HG03469 (cell line): ENCODE results near the gene CYP4F2.
"Not testable (repeated sequence)": the region's sequence is repeated elsewhere in the genome, so short reads cannot be mapped to it uniquely, and the experiment has no call there.

Experiments used
- ATAC-seq: cut with Tn5 transposase; IDR thresholded peaks from one replicate; pipeline ENCODE4 v1.9.1; 2021; ENCODE audit warnings: mild to moderate bottlenecking, moderate library complexity, moderate number of reproducible peaks; ENCODE audit not compliant: unreplicated experiment

CYP4F2 gene

DNA sequence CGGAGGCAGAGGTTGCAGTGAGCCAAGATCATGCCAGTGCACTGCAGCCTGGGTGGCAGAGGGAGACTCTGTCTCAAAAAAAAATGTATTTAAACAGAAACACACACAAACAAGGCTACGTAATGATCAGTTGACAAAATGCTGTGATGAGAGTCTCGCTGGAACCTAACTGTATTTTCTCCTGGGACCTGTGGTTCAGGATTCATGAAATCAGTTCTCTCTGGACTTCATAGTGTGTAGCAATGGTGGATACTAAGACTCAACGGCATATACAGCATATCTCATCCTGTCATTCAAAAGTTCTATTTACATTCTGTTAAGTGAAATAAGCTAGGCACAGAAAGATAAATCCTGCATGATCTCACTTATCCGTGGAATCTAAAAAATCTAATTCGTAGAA lies 37.4 kb downstream of the CYP4F2 start:
- ATAC-seq = no peak

DNA sequence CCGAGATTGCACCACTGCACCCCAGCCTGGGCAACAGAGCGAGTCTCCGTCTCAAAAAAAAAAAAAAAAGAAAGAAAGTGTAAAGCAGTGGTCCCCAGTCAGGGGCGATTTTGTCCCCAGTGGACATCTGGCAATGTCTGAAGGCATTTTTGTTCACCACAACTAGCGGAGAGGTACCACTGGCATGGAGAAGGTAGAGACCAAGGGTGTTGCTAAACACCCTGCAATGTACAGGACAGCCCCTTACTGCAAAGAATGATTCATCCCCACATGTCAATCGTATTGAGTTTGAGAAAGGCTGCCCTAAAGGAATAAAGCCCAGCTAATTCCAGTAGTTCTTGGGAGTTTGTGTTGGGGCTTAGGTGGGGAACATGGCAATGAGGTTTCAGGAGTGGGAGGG lies 38.7 kb downstream of the CYP4F2 start:
- no peak for ATAC-seq

DNA sequence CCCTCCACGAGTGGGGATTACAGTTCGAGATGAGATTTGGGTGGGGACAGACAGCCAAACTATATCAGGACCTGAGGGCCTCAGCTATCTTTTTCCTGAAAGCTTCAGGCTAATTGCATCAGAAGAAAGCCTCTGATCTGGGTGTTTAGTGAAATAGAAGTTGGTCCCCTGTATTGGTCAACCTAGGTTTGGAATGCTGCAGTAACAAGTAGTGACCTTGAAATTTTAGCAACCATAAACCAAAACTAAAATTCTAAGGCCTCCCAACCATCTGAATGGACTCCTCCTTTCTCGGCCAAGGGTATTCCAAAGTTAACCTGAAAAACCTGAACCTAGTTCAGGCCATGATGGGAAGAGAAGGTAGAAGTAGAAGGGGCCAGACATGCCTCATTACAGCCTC lies 47.5 kb downstream of the CYP4F2 start:
- ATAC-seq = no peak

DNA sequence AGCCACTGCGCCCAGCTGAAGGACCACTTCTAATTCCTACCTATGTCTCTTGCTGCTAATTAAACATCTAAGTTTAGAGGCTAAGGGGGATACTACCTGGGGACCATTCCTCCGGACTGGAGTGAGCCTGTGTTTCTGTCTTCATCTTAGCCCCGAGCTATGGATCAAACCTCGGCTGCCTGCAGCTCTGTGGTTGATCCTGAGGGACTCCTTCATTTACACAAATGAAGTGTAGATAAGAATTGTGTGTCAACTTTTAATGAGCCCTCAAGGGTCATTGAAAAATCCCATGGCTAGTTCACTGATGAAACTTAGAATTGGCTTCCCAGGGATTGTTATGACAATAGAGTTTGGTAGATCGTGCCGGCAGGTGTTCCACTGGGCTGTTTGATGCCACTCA lies 51.0 kb downstream of the CYP4F2 start:
- ATAC-seq = no peak

DNA sequence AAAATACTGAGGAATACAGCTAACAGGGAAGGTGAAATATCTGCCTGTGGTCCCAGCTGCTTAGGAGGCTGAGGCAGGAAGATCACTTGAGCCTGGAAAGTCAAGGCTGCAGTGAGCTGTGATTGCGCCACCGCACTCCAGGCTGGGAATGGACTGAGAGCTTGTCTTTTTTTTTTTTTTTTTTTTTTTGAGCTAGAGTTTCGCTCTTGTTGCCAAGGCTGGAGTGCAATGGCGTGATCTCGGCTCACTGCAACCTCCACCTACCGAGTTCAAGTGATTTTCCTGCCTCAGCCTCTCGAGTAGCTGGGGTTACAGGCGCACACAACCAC lies 54.0 kb downstream of the CYP4F2 start:
- not testable (repeated sequence) for ATAC-seq

DNA sequence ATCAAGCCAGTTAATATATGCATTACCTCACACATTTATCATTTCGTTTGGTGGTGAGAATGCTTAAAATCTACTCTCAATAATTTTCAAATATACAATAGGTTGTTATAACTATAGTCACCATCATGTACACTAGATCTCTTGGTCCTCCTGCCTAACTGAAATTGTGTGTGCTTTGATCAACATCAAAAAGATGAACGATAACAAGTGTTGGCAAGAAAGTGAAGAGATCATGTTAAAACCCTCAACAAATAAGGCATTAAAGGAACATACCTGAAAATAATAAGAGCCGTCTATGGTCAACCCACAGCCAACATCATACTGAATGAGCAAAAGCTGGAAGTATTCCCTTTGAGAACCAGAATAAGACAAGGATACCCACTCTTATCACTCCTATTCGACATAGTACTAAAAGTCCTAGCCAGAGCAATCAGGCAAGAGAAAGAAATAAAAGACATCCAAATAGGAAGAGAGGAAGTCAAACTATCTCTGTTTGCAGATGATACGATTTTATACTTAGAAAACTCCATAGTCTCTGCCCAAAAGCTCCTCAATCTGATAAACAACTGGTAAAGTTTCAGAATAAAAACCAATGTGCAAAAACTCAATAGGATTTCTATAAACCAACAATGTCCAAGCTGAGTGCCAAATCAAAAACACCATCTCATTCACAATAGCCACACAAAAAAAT lies 54.5 kb downstream of the CYP4F2 start:
- no peak for ATAC-seq

DNA sequence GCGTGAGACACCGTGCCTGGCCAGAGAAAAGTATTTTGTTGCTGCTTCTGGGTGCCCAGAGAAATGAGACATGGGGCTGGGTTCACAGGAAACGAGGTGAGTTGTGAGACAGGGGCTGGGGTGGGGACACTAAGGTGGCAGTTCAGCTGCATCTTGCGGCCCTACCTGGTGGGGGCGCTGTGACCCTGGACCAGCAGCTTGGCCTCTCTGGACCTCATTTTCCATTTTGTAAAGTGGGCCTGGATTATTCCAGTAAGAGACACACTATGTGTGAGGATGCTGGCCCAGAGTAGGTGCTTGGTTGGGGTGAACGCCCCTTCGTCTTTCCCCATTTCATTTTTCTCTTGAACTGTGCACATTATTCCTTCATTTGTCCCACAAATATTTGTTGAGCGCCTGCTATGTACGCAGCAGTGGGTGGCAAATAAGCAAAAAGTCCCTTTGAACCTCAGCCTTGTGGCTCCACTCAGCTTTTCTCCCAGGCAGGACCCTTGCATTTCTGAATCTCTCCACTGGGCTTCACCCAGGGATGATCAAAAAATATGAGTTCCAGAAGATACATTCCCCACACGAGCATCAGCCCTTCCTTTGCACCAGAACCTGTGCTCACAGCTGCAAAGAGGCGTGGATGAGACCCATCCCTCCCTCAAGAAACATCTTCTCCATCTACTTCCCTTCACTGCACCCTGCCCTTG lies 55.9 kb downstream of the CYP4F2 start:
- ATAC-seq = no peak

DNA sequence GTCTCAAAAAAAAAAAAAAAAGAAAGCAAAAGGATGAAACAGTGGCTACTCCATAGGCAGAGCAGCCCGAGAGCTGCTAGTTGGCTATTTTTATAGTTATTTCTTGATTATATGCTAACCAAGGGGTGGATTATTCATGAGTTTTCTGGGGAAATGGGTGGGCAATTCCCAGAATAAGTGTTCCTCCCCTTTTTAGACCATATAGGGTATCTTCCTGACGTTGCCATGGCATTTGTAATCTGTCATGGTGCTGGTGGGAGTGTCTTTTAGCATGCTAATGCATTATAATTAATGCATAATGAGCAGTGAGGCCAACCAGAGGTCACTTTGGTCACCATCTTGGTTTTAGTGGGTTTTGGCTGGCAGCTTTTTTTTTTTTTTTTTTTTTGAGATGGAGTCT lies 57.0 kb downstream of the CYP4F2 start:
- no peak for ATAC-seq

DNA sequence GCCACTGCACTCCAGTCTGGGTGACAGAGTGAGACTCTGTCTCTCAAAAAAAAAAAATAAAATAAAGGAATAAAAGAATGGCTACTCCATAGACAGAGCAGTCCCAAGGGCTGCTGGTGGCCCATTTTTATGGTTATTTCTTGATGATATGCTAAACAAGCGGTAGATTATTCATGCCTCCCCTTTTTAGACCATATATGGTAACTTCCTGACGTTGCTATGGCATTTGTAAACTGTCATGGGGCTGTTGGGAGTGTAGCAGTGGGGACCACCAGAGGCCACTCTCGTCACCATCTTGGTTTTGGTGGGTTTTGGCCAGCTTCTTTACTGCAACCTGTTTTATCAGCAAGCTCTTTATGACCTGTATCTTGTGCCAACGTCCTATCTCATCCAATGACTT lies 58.0 kb downstream of the CYP4F2 start:
- ATAC-seq = not testable (repeated sequence)

DNA sequence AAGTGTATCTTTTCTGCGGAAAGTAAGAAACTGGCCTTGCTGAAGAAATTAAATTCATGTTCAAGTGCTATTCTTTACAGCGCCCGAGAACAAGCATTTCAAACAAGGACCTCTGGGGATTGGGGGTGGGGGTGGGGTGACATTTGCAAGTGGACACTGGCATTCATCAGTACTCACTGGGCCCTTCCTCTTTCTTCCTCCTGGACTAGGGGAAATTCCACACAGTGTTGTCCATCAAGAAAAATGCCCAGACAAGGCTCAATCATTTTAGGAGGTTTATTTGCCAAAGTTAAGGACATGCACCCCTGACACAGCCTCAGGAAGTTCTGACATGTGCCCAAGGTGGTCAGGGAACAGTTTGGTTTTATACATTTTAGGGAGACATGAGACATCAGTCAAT lies 59.5 kb downstream of the CYP4F2 start:
- ATAC-seq = no peak

DNA sequence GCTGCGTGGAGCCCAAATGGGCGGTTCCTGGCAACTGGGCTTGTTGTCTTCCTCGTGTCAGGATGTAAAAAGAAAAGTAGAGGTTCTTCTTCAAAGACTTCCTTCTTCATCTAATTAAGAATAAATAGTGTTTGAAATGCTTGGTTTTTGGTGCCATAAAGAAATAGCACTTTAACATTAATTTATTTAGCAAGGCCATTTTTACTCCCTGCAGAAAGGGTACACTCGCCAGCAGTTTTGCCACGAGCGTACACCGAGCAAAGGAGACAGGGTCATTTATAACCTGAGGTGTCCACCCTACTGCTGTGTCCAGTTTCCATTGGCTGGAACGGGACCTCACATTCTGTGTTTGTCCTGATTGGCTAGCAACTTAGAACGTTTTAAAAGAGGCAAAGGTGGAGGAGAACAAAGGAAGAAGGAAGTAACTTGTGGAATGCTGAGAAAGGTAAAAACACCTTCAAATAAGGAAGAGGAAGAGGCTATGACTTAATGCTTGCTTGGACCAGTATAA lies 60.6 kb downstream of the CYP4F2 start:
- no peak for ATAC-seq

DNA sequence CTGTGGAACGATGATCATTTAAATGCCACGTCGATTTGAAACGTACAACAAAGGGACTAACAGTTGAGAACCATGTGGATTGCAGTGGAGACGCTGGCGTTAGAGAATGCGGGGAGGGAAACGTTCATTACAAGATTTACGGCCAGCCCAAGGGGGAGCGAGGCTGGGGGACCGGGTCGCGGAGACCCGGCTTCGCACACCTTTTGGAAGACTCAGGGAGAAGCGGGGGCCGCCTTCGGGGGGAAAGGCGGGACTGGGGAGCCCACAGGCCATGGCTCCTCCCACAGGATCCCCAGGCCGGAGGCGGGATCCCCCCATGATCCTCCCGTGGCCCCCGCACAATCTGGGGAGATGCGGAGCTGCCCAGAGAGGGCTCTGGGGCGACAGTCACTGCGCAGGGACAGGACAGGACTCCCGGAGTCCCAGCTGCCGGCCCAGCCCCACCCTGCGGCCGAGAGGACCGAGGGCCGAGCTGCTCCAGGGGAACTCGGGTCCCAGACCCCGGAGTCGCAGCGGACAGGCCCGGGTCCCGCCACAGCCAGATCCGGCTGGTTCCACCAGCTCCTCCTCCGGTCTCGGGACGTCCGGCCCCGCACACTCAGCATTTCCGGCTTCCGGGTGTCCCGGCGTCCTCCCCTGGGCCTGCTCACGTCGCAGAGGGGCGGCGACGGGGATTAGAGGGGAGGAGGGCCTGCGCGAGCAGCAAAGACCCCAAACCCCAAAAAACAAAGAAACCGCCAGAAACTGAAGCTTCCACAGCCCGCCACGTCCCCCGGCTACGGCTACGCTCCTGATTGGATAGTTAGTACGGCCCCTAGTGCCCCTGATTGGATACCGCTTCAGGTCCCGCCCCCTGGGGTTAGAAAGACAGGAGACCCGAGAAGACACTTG lies 61.3 kb downstream of the CYP4F2 start:
- peak; percentile 75 for ATAC-seq

DNA sequence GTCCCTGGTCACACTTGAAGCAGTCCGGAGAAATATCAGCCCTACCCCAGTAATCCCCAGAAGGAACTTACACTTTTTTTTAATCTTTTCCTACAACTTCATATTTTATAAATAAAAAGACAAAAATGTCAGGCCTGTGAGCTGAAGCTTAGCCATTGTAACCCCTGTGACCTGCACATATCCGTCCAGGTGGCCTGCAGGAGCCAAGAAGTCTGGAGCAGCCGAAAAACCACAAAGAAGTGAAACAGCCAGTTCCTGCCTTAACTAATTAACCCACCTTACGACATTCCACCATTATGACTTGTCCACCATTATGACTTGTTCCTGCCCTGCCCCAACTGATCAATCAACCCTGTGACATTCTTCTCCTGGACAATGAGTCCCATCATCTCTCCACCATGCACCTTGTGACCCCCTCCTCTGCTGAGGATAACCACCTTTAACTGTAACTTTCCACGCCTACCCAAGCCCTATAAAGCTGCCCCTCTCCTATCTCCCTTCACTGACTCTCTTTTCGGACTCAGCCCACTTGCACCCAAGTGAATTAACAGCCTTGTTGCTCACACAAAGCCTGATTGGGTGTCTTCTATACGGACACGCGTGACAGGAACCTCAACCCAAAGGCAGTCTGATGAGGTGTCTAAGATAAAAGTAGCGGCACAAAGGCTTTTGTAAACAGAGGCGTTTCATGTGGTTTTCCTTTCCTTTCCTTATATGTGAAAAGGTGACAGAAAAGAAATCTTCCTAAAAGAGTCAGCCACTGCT lies 62.1 kb downstream of the CYP4F2 start:
- ATAC-seq = not testable (repeated sequence)

DNA sequence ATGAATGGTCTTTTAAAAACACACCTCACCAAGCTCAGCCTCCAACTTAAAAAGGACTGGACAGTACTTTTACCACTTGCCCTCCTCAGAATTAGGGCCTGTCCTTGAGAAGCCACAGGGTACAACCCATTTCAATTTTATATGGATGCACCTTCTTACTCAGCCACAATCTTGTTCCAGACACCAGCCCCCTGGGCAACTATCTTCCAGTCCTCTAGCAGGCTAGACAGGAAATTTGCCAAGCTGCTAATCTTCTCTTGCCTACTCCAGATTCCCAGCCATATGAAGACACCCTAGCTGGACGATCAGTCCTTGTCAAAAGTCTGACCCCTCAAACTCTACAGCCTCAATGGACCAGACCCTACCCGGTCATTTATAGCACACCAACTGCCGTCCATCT lies 63.6 kb downstream of the CYP4F2 start:
- not testable (repeated sequence) for ATAC-seq

DNA sequence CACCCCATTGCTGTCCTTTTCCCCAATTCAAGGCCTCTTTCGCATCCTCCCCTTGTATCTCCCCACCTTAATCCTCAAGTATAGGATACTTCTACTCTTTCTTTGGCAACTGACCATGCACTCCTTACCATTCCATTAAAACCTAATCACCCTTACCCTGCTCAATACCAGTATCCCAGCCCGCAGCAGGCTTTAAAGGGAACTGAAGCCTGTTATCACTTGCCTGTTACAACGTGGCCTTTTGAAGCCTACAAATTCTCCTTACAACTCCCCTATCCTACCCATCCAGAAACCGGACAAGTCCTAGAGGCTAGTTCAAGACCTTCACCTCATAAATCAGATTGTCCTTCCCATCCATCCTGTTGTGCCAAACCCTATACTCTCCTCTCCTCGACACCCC lies 66.2 kb downstream of the CYP4F2 start:
- no peak for ATAC-seq

DNA sequence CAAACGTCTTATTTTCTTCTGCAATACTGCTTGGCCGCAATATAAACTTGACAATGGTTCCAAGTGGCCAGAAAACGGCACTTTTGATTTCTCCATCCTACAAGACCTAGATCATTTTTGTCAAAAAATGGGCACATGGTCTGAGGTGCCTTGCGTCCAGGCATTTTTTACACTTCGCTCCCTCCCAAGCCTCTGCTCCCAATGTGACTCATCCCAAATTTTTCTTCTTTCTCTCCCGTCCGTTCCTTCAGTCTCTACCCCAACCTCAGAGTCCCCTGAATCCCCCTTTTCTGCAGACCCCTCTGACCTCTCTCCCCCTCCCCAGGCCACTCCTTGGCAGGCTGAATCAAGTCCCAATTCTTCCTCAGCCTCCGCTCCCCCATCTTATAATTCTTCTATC lies 68.1 kb downstream of the CYP4F2 start:
- ATAC-seq = no peak

DNA sequence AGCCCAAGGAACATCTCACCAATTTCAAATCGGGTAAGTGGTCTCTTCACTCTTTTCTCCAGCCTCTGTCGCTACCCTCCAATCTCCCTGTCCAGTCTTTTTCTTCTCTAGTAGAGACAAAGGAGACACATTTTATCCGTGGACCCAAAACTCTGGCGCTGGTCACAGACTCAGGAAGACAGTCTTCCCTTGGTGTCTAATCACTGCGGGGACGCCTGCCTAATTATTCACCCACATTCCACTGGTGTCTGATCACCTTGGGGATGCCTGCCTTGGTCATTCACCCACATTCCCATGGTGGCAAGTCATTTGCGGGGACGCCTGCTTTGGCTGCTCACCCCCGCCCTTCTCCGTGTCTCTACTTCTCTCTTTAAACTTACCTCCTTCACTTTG lies 68.6 kb downstream of the CYP4F2 start:
- no peak for ATAC-seq

DNA sequence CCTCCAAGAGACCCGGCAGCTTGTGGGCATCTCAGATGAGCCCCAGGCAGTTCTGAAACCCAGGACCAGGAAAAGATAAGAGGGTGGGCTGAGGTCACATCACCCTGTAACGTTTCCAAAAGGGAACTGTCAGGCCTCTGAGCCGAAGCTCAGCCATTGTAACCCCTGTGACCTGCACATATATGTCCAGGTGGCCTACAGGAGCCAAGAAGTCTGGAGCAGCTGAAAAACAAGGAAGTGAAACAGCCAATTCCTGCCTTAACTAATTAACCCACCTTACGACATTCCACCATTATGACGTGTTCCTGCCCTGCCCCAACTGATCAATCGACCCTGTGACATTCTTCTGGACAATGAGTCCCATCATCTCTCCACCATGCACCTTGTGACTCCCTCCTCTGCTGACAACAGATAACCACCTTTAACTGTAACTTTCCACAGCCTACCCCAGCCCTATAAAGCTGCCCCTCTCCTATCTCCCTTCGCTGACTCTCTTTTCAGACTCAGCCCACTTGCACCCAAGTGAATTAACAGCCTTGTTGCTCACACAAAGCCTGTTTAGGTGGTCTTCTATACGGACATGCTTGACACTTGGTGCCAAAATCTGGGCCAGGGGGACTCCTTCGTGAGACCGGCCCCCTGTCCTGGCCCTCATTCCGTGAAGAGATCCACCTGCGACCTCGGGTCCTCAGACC lies 69.1 kb downstream of the CYP4F2 start:
- ATAC-seq = not testable (repeated sequence)

DNA sequence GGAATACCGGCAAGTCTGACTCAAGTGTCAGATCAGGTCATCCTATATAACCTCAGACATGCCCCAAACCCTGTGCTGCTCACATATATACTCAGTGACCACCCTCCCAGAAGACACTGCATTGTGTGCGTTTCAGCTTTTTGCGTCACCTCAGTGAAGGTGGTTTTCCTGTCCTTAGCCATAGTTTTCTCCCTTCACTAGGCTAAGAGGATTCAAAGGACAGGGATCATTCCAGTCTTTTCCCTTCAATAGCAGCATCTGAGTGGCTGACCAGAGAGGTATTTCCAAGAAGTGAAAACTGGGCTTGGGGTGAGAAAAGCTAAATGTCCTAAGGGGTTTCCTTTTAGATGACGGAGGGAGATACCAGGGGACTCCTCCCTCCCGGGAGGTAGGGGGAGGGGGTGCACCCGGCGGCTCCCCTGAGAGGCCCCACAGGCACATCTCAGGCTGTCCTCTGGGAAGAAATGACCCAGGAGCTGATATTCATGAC lies 69.7 kb downstream of the CYP4F2 start:
- ATAC-seq = no peak
